ENCODE data around the gene RBFA. TPM values are rescaled to one million over a fixed set of nuclear protein-coding genes. Genes with fewer than 3 reads are reported as not detected.

Gene RBFA
- total RNA-seq, 1 donor from 2014 or later: 24.8 TPM

GRCh38 chr18:80029690-80030089 is 4.5 kb upstream of the RBFA start:
- DNase-seq (ENCODE audit: low read depth in 2 of 2): no peak

- peak in 1 of 2 donors; percentile 48 for DNase-seq (ENCODE audit: low read depth in 2 of 2)
Observed at GRCh38 chr18:80033181-80034067, 810 bp upstream of the RBFA start.

- DNase-seq (ENCODE audit: low read depth in 2 of 2): peak in 1 of 2 donors; percentile 12
Observed at GRCh38 chr18:80034852-80035406, 695 bp downstream of the RBFA start.

- no peak for DNase-seq (ENCODE audit: low read depth in 2 of 2)
Observed at GRCh38 chr18:80035997-80036396, 1.8 kb downstream of the RBFA start.

GRCh38 chr18:80037300-80037699 is 3.1 kb downstream of the RBFA start:
- DNase-seq (ENCODE audit: low read depth in 2 of 2): no peak

- no peak for DNase-seq (ENCODE audit: low read depth in 2 of 2)
Observed at GRCh38 chr18:80037869-80038630, 3.8 kb downstream of the RBFA start.

GRCh38 chr18:80040515-80040914 is 6.3 kb downstream of the RBFA start:
- no peak for DNase-seq (ENCODE audit: low read depth in 2 of 2)

- no peak for DNase-seq (ENCODE audit: low read depth in 2 of 2)
Observed at GRCh38 chr18:80041424-80041823, 7.2 kb downstream of the RBFA start.

- DNase-seq (ENCODE audit: low read depth in 2 of 2): no peak
Observed at GRCh38 chr18:80042785-80043184, 8.6 kb downstream of the RBFA start.

- DNase-seq (ENCODE audit: low read depth in 2 of 2): no peak
Observed at GRCh38 chr18:80044072-80044471, 9.8 kb downstream of the RBFA start.

GRCh38 chr18:80046011-80046410 is 11.8 kb downstream of the RBFA start:
- DNase-seq (ENCODE audit: low read depth in 2 of 2): no peak

- DNase-seq (ENCODE audit: low read depth in 2 of 2): no peak
Observed at GRCh38 chr18:80046431-80046830, 12.2 kb downstream of the RBFA start.

- no peak for DNase-seq (ENCODE audit: low read depth in 2 of 2)
Observed at GRCh38 chr18:80046961-80047541, 12.8 kb downstream of the RBFA start.

GRCh38 chr18:80050797-80051196 is 16.6 kb downstream of the RBFA start:
- no peak for DNase-seq (ENCODE audit: low read depth in 2 of 2)

- DNase-seq (ENCODE audit: low read depth in 2 of 2): no peak
Observed at GRCh38 chr18:80056095-80056494, 21.9 kb downstream of the RBFA start.

- no peak for DNase-seq (ENCODE audit: low read depth in 2 of 2)
Observed at GRCh38 chr18:80059945-80060344, 25.7 kb downstream of the RBFA start.

GRCh38 chr18:80065705-80066104 is 31.5 kb downstream of the RBFA start:
- no peak for DNase-seq (ENCODE audit: low read depth in 2 of 2)

GRCh38 chr18:80067321-80067720 is 33.1 kb downstream of the RBFA start:
- no peak for DNase-seq (ENCODE audit: low read depth in 2 of 2)

GRCh38 chr18:80067897-80068296 is 33.7 kb downstream of the RBFA start:
- no peak for DNase-seq (ENCODE audit: low read depth in 2 of 2)

- DNase-seq (ENCODE audit: low read depth in 2 of 2): no peak
Observed at GRCh38 chr18:80068571-80069272, 34.5 kb downstream of the RBFA start.

GRCh38 chr18:80070825-80071224 is 36.6 kb downstream of the RBFA start:
- DNase-seq (ENCODE audit: low read depth in 2 of 2): no peak
